ENCODE results near the gene MALRD1. TPM values are rescaled to one million over a fixed set of nuclear protein-coding genes. Genes with fewer than 3 reads are reported as not detected.

MALRD1 gene
- total RNA-seq, 4 donors from 2014 or later: 0.33 to 7.5 (median 1.1) TPM

DNA sequence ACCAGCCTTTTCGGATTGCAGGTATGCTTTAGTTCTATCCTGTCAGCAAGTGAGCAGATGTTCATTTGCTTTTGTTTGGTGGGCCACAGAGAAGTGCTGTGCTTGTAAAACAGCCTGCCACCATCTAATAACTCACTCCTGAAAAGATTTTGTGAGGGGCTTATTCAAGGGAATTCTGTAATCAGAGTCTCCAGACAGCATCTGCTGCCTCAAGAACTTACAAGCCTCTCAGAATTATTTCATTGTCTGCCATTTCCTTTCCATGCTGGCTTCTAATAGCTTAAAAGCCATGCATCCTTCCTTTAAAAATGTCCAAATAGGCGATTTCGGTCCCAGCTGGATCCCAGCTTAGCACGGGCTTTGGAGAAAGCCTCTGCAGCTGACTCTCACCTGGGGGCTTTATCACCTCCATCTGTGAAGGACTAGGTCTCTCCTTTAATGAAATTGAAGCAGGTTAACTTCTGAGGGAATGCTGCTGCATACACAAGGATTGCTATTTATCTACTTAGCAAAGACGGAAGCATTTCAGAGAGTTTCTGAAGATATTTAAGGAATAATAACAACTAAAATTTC, 48.0 kb downstream of the MALRD1 start:
- 71% methylated on average over 5 of the region's 5 CpGs for WGBS
- no peaks in the 10 kb centered on the region for H3K9me3 ChIP-seq
- no peak overlapping the region for H3K27ac ChIP-seq (replicated peaks in 1 of 4)
- DNase-seq (ENCODE audit: extremely low spot score): no peak
- H3K4me1 ChIP-seq: no peaks in the 10 kb centered on the region
- TF ChIP-seq, protein P1, sequence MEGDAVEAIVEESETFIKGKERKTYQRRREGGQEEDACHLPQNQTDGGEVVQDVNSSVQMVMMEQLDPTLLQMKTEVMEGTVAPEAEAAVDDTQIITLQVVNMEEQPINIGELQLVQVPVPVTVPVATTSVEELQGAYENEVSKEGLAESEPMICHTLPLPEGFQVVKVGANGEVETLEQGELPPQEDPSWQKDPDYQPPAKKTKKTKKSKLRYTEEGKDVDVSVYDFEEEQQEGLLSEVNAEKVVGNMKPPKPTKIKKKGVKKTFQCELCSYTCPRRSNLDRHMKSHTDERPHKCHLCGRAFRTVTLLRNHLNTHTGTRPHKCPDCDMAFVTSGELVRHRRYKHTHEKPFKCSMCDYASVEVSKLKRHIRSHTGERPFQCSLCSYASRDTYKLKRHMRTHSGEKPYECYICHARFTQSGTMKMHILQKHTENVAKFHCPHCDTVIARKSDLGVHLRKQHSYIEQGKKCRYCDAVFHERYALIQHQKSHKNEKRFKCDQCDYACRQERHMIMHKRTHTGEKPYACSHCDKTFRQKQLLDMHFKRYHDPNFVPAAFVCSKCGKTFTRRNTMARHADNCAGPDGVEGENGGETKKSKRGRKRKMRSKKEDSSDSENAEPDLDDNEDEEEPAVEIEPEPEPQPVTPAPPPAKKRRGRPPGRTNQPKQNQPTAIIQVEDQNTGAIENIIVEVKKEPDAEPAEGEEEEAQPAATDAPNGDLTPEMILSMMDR (IDR thresholded peaks at IDR 0.05): no peak
- TF ChIP-seq POLR2A (IDR thresholded peaks at IDR 0.05; ENCODE audit: low read depth) (no peak), POLR2AphosphoS5 (IDR thresholded peaks at IDR 0.05) (no peak), EP300 (IDR thresholded peaks at IDR 0.05) (no peak)
- intact Hi-C loops (cut with DNase I): no loop called here
- no peaks in the 10 kb centered on the region for H3K27me3 ChIP-seq
- no peaks in the 10 kb centered on the region for H3K36me3 ChIP-seq
- H3K4me3 ChIP-seq: no peak overlapping the region

DNA sequence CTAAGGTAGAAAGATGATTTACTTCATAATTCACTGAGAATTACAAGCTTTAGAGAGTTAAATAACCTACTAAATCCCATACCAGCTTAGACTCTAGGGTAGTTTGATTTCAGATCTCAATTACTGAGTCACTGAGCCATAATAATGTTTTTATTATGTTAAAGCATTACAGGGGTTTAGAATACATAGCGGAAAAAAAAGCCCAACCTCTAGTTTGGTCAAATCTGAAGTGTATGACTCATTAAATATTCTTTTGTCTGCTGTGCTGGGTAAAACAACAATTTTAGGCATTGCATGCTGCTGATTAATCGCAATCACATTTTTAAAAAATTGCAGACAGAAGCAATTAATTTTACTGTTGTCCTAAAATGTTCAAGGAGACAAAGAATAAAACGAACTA, 48.5 kb downstream of the MALRD1 start:
- Histone ChIP-seq H3K4me1 (no peaks in the 10 kb centered on the region), H3K9me3 (no peaks in the 10 kb centered on the region), H3K4me3 (no peak overlapping the region), H3K27ac (replicated peaks in 1 of 4) (no peak overlapping the region), H3K36me3 (no peaks in the 10 kb centered on the region), H3K27me3 (no peaks in the 10 kb centered on the region)
- no peak for DNase-seq (ENCODE audit: extremely low spot score)
- no peak for TF ChIP-seq POLR2A (IDR thresholded peaks at IDR 0.05; ENCODE audit: low read depth)
- TF ChIP-seq, protein P1 (IDR thresholded peaks at IDR 0.05): no peak
- TF ChIP-seq EP300 (IDR thresholded peaks at IDR 0.05): no peak
- no peak for TF ChIP-seq POLR2AphosphoS5 (IDR thresholded peaks at IDR 0.05)
- intact Hi-C loops (cut with DNase I): no loop called here
- 75% methylated on average over 3 of the region's 3 CpGs for WGBS

DNA sequence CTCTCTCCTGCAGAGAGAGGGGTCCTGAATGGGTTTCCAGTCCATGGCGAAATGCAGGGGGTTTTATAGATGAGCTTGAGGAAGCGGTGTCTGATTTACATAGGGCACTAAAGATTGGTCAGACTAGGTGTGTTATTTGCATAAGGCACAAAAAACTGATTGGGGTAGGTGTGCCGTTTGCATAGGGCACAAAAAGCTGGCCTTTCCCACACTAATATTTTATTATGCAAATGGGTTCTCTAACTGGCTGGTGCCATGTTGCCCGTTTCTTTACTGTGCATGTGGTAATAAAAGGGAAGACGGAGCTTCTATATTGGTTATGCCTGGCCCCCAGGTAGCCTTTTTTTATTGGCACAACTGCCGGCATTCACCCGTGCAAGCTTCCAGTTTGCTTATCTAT, 50.2 kb downstream of the MALRD1 start:
- DNase-seq (ENCODE audit: extremely low spot score): no peak
- Histone ChIP-seq H3K27ac (replicated peaks in 1 of 4) (no peak overlapping the region), H3K36me3 (no peaks in the 10 kb centered on the region), H3K4me1 (no peaks in the 10 kb centered on the region), H3K4me3 (no peak overlapping the region), H3K9me3 (no peaks in the 10 kb centered on the region), H3K27me3 (no peaks in the 10 kb centered on the region)
- WGBS: 84% methylated on average over 7 of the region's 7 CpGs
- TF ChIP-seq POLR2AphosphoS5 (IDR thresholded peaks at IDR 0.05) (no peak), EP300 (IDR thresholded peaks at IDR 0.05) (no peak), POLR2A (IDR thresholded peaks at IDR 0.05; ENCODE audit: low read depth) (no peak)
- TF ChIP-seq, protein P1 (IDR thresholded peaks at IDR 0.05): no peak
- intact Hi-C loops (cut with DNase I): no loop called here

DNA sequence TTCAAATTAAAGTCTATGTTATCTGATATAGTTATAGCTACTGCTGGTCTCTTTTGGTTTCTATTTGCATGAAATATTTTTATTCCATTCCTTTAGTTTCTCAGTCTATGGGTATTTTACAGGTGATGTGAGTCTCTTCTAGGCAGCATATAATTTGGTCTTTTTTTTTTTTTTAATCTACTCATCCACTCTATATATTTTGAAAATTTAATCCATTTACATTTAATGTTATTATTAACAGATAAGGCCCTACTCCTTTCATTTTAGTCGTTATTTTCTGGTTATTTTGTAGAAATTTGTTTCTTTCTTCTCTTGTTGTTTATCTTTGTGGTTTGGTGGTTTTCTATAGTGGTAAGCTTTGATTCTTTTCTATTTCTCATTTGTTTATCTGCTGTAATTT, 58.8 kb downstream of the MALRD1 start:
- intact Hi-C loops (cut with DNase I): no loop called here
- no peak for DNase-seq (ENCODE audit: extremely low spot score)
- Histone ChIP-seq H3K4me3 (no peak overlapping the region), H3K27ac (replicated peaks in 1 of 4) (no peak overlapping the region), H3K4me1 (peaks cover 0 to 14% (median 6%) of the 10 kb centered on the region in 4 donors), H3K9me3 (peaks cover 0 to 19% (median 6%) of the 10 kb centered on the region in 4 donors), H3K36me3 (no peaks in the 10 kb centered on the region), H3K27me3 (no peaks in the 10 kb centered on the region)
- TF ChIP-seq EP300 (IDR thresholded peaks at IDR 0.05) (no peak), POLR2AphosphoS5 (IDR thresholded peaks at IDR 0.05) (no peak), POLR2A (IDR thresholded peaks at IDR 0.05; ENCODE audit: low read depth) (no peak)
- TF ChIP-seq, protein P1 (IDR thresholded peaks at IDR 0.05): no peak
- 44% methylated on average over 1 of the region's 1 CpG for WGBS
